Measurements from ENCODE around the gene MAG.

DNA sequence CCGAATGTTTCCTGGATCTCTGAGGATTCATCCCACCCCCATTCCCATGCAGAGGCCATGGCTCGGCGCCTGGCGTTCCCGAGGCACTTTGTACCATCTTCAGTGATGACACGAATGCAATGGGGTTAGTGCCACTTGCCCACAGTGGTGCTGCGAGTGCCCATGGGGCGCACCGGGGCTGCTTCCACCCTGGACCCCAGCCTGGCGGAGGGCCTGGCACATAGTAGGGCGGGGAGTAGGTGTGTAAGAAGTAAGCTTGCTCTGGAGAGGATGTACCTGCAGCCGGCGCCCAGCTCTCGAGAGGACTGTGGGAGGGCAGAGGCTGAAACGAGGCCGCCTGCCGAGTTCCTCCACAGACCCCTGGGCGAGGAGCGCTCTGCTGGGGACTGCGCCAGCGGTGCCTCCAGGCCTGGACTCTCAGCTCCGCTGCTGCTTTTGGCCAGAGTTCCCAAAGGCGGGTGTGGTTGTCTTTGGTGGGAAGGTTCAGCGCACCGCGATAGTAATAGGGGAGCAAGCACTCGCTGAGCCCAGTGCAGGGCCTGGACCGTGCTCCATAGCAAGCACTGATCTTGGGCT lies 15.2 kb upstream of the MAG start:
- TF ChIP-seq, protein P1, sequence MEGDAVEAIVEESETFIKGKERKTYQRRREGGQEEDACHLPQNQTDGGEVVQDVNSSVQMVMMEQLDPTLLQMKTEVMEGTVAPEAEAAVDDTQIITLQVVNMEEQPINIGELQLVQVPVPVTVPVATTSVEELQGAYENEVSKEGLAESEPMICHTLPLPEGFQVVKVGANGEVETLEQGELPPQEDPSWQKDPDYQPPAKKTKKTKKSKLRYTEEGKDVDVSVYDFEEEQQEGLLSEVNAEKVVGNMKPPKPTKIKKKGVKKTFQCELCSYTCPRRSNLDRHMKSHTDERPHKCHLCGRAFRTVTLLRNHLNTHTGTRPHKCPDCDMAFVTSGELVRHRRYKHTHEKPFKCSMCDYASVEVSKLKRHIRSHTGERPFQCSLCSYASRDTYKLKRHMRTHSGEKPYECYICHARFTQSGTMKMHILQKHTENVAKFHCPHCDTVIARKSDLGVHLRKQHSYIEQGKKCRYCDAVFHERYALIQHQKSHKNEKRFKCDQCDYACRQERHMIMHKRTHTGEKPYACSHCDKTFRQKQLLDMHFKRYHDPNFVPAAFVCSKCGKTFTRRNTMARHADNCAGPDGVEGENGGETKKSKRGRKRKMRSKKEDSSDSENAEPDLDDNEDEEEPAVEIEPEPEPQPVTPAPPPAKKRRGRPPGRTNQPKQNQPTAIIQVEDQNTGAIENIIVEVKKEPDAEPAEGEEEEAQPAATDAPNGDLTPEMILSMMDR (tag by site-specific recombination; IDR thresholded peaks at IDR 0.05): no peak
- no peak for TF ChIP-seq ZNF777 (tag by site-specific recombination; IDR thresholded peaks at IDR 0.05; ENCODE audit: borderline replicate concordance)
